SK-N-SH (cell line): ENCODE data around the gene SLC5A1. TPM values are rescaled to one million over a fixed set of nuclear protein-coding genes. Genes with fewer than 3 reads are reported as not detected.

Experiments
- CTCF ChIA-PET: fragments of 300-600, 350-600 bp; formaldehyde crosslinking; extraction: SDS; loops from one replicate; lab custom pipeline; 2021; lab: Yijun Ruan, JAX
- POLR2A ChIA-PET: fragments of 350-600 bp; sonication (Branson Sonifier 250); formaldehyde crosslinking; extraction: SDS; loops from one replicate; lab custom pipeline; 2020; ENCODE audit warnings: antibody characterized with exemption, inconsistent platforms; lab: Yijun Ruan, JAX
- DNase-seq: peaks from one replicate; pipeline ENCODE4 v3.0.0; 2012
- H2AFZ ChIP-seq: fragments of 200-600 bp; sonication (generic); 2 replicates; pipeline ENCODE4 v1.8.1; 2016; ENCODE audit warnings: antibody characterized with exemption, mild to moderate bottlenecking, low read depth
- H3F3A ChIP-seq: fragments of 200-600 bp; sonication (generic); replicated peaks from 2 replicates; pipeline ENCODE3; 2016; ENCODE audit warnings: antibody characterized with exemption, mild to moderate bottlenecking; ENCODE audit not compliant: insufficient read depth
- H3K27ac ChIP-seq, 2 experiments: fragments of 200-500 bp in 1 of 2; fragments of 200-600 bp in 1 of 2; sonication (Bioruptor generic) in 1 of 2; sonication (generic), shearing (Covaris generic) in 1 of 2; 2 replicates each; pipeline versions ENCODE4 v1.5.1 to v1.6.1; 2014 to 2016; ENCODE audit warnings: low read depth in 2 of 2, inconsistent platforms in 1 of 2, low read length in 1 of 2, mild to moderate bottlenecking in 1 of 2, mixed read lengths in 1 of 2
- H3K27me3 ChIP-seq: fragments of 200-600 bp; sonication (generic), shearing (Covaris generic); 2 replicates; pipeline ENCODE4 v1.6.1; 2016; ENCODE audit warnings: mixed run types; ENCODE audit not compliant: insufficient read depth
- H3K36me3 ChIP-seq, 2 experiments: fragments of 200-500 bp in 1 of 2; fragments of 200-600 bp in 1 of 2; sonication (Bioruptor generic) in 1 of 2; sonication (generic) in 1 of 2; replicated peaks in 1 of 2; 2 replicates each; pipeline versions ENCODE3 to v1.5.1; 2014 to 2016; ENCODE audit warnings: low read length in 1 of 2, mild to moderate bottlenecking in 1 of 2; ENCODE audit not compliant: insufficient read depth in 2 of 2, control insufficient read depth in 1 of 2
- H3K4me1 ChIP-seq, 2 experiments: fragments of 200-500 bp in 1 of 2; fragments of 200-600 bp in 1 of 2; sonication (Bioruptor generic) in 1 of 2; sonication (generic), shearing (Covaris generic) in 1 of 2; 2 replicates each; pipeline versions ENCODE4 v1.5.1 to v1.6.1; 2014 to 2016; ENCODE audit warnings: low read depth in 1 of 2, low read length in 1 of 2, mixed run types in 1 of 2; ENCODE audit not compliant: insufficient read depth in 2 of 2, control insufficient read depth in 1 of 2
- H3K4me2 ChIP-seq: fragments of 200-600 bp; sonication (generic), shearing (Covaris generic); 2 replicates; pipeline ENCODE4 v1.6.1; 2017; ENCODE audit warnings: mixed run types
- H3K4me3 ChIP-seq, 2 experiments: fragments of 200-500 bp in 1 of 2; fragments of 200-600 bp in 1 of 2; sonication (Bioruptor generic) in 1 of 2; sonication (generic), shearing (Covaris generic) in 1 of 2; 2 replicates each; pipeline versions ENCODE4 v1.5.1 to v1.8.1; 2014 to 2016; ENCODE audit warnings: low read depth in 2 of 2, inconsistent platforms in 1 of 2, low read length in 1 of 2, mild to moderate bottlenecking in 1 of 2, mixed read lengths in 1 of 2, moderate library complexity in 1 of 2
- H3K79me2 ChIP-seq: fragments of 200-600 bp; sonication (generic); 2 replicates; pipeline ENCODE4 v1.8.1; 2017; ENCODE audit warnings: mild to moderate bottlenecking; ENCODE audit not compliant: insufficient read depth
- H3K9ac ChIP-seq: fragments of 200-600 bp; sonication (generic); 2 replicates; pipeline ENCODE4 v1.6.1; 2017; ENCODE audit warnings: mixed run types
- H3K9me2 ChIP-seq: fragments of 200-600 bp; sonication (generic); 2 replicates; pipeline ENCODE4 v1.6.1; 2017; ENCODE audit warnings: mixed run types
- H3K9me3 ChIP-seq: fragments of 200-600 bp; sonication (generic); 2 replicates; pipeline ENCODE4 v1.6.1; 2017; ENCODE audit warnings: mixed run types, mild to moderate bottlenecking, moderate library complexity
- H4K20me1 ChIP-seq: fragments of 200-600 bp; sonication (generic); 2 replicates; pipeline ENCODE4 v1.6.1; 2017; ENCODE audit warnings: mild to moderate bottlenecking, mixed run types; ENCODE audit not compliant: insufficient read depth
- CHD2 ChIP-seq: fragments of 150-350 bp; IDR thresholded peaks from 2 replicates; pipeline ENCODE4 v1.6.1; 2018; ENCODE audit warnings: low read length; ENCODE audit not compliant: partially characterized antibody
- ELF1 ChIP-seq: IDR thresholded peaks from 2 replicates; pipeline ENCODE4 v1.4.0; 2012
- EP300 ChIP-seq, 2 experiments: IDR thresholded peaks; 2 replicates each; pipeline versions ENCODE4 v1.4.0 to v1.6.1; 2012; ENCODE audit warnings: borderline replicate concordance in 1 of 2, low read depth in 1 of 2, low read length in 1 of 2
- EZH2phosphoT487 ChIP-seq: fragments of 200-600 bp; sonication (generic); IDR thresholded peaks from 2 replicates; pipeline ENCODE4 v1.6.1; 2017; ENCODE audit warnings: low read depth, mixed run types, mild to moderate bottlenecking, antibody characterized with exemption, moderate library complexity, borderline replicate concordance
- FOXJ3 ChIP-seq: sonication (generic); formaldehyde crosslinking; IDR thresholded peaks from 2 replicates; pipeline ENCODE4 v1.5.1; 2020; ENCODE audit warnings: mild to moderate bottlenecking, missing genetic modification reagents
- GABPA ChIP-seq: IDR thresholded peaks from 2 replicates; pipeline ENCODE4 v1.4.0; 2012; ENCODE audit warnings: low read depth, mild to moderate bottlenecking
- GATA2 ChIP-seq: sonication (generic); formaldehyde crosslinking; IDR thresholded peaks from 2 replicates; pipeline ENCODE4 v1.5.0; 2020; ENCODE audit warnings: mild to moderate bottlenecking, missing genetic modification reagents
- JUND ChIP-seq: IDR thresholded peaks from 2 replicates; pipeline ENCODE4 v1.4.0; 2012
- MEF2A ChIP-seq: IDR thresholded peaks from 2 replicates; pipeline ENCODE4 v1.4.0; 2012; ENCODE audit warnings: low read depth, borderline replicate concordance
- NFIC ChIP-seq: IDR thresholded peaks from 2 replicates; pipeline ENCODE4 v1.4.0; 2012; ENCODE audit warnings: borderline replicate concordance
- POLR2AphosphoS5 ChIP-seq: IDR thresholded peaks from 2 replicates; pipeline ENCODE4 v1.6.1; 2012; ENCODE audit warnings: low read depth, low read length
- RAD21 ChIP-seq: IDR thresholded peaks from 2 replicates; pipeline ENCODE4 v1.6.1; 2012; ENCODE audit warnings: mild to moderate bottlenecking, low read length
- RCOR1 ChIP-seq: fragments of 150-350 bp; IDR thresholded peaks from 2 replicates; pipeline ENCODE4 v1.6.1; 2017; ENCODE audit warnings: antibody characterized with exemption, low read length
- RFX5 ChIP-seq: IDR thresholded peaks from 2 replicates; pipeline ENCODE4 v1.6.1; 2012; ENCODE audit warnings: mild to moderate bottlenecking, improper control_type of control experiment, low read length
- RXRA ChIP-seq: IDR thresholded peaks from 2 replicates; pipeline ENCODE4 v1.4.0; 2012; ENCODE audit warnings: low read depth, mild to moderate bottlenecking, borderline replicate concordance
- SIN3A ChIP-seq: IDR thresholded peaks from 2 replicates; pipeline ENCODE4 v1.6.1; 2012; ENCODE audit warnings: low read depth, mild to moderate bottlenecking, low read length, moderate library complexity, borderline replicate concordance
- SMC3 ChIP-seq: IDR thresholded peaks from 2 replicates; pipeline ENCODE4 v1.6.1; 2012; ENCODE audit warnings: low read depth, low read length, improper control_type of control experiment
- TAF1 ChIP-seq: IDR thresholded peaks from 2 replicates; pipeline ENCODE4 v1.6.1; 2012; ENCODE audit warnings: low read depth, mild to moderate bottlenecking, low read length, moderate library complexity, borderline replicate concordance
- TCF12 ChIP-seq: IDR thresholded peaks from 2 replicates; pipeline ENCODE4 v1.4.0; 2012
- TEAD4 ChIP-seq: IDR thresholded peaks from 2 replicates; pipeline ENCODE4 v1.4.0; 2012; ENCODE audit warnings: mild to moderate bottlenecking, borderline replicate concordance; ENCODE audit not compliant: insufficient read depth
- WGBS: methylation state at CpG from one replicate; pipeline ENCODE4 v1.1.6; 2017; ENCODE audit warnings: low lambda C conversion rate; 5-methylcytosine and 5-hydroxymethylcytosine counted together
- polyA plus RNA-seq, 3 experiments: library from polyadenylated mRNA; depleted of rRNA; stranded (reverse); fragments of >200 nt; gene quantifications; 2 replicates each; pipeline ENCODE4 v1.2.3, GENCODE V29; 2012
- TF ChIP-seq, protein P1 (sequence below): fragments of 200-600 bp; sonication (generic); IDR thresholded peaks from 2 replicates; pipeline ENCODE4 v1.6.1; 2017; ENCODE audit warnings: antibody characterized with exemption, mild to moderate bottlenecking, moderate library complexity
- TF ChIP-seq, protein P2 (sequence below): IDR thresholded peaks from 2 replicates; pipeline ENCODE4 v1.4.0; 2012; ENCODE audit warnings: low read depth, borderline replicate concordance
- TF ChIP-seq, protein P3 (sequence below): IDR thresholded peaks from 2 replicates; pipeline ENCODE4 v1.4.0; 2012; ENCODE audit warnings: low read depth

Gene SLC5A1
- polyA plus RNA-seq, 1 of the 3 experiments (the other 2 are of a cell fraction), result not detected

DNA sequence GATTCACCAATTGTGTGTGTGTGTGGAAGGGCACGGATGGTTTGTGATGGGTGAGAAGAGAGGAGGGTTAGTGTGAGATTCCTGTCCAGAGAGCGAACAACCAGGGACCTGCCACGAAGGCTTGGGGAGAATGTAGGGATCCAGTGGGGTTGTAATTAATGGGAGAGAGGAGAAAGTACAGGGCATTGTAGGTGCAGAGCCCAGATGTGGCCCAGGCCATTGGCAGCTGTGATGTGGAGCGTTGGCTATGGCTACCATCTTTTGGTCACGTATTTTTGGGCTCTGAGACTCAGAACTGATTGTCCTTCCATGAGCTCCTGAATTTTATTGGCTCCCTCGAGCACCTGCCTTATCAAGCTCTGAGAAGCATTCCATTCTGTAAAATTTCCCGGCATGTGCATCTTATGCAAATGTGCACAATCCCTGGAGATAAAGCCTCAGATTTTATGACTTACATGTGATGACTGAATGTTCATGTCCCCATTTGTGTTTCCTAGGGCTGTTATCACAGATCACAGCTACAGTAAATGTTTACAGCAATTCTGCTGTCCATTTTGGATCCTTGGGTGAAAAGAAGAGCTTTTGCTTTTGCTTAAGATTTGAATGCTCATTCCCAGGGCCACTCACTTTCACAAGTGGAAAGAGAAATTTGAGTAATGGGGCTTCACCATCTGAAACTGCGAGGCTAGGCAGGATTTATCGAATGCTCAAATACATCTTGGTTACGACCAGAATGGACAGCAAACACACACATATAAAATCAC lies 33.1 kb downstream of the SLC5A1 start:
- Histone ChIP-seq H3K9me3 (no peaks in the 10 kb centered on the region), H3K27ac (no peak overlapping the region), H3K9ac (no peak overlapping the region), H3K4me3 (no peak overlapping the region), H3K4me2 (no peak overlapping the region), H3K4me1 (no peaks in the 10 kb centered on the region), H3K36me3 (no peaks in the 10 kb centered on the region), H3K27me3 (peaks cover 6% of the 10 kb centered on the region; the same call in 1 of the 2 replicates), H3K9me2 (no peaks in the 10 kb centered on the region), H3K79me2 (no peaks in the 10 kb centered on the region), H3F3A (no peaks in the 10 kb centered on the region), H4K20me1 (no peaks in the 10 kb centered on the region), H2AFZ (no peak overlapping the region)
- POLR2A ChIA-PET, result no interaction called here
- WGBS, result 60% methylated on average over 10 of the region's 10 CpGs
- CTCF ChIA-PET, result interaction anchor here (1.4 to 3.6 kb wide), 3 partner anchors 99 to 106 kb away, joined by 7 to 23 read pairs (median 12); no protein-coding TSS in a partner anchor
- DNase-seq, result no peak
- TF ChIP-seq EP300 (IDR thresholded peaks at IDR 0.05; ENCODE audit: borderline replicate concordance in 1 of 2, low read depth in 1 of 2, low read length in 1 of 2), result no peak
- TF ChIP-seq, protein P1, sequence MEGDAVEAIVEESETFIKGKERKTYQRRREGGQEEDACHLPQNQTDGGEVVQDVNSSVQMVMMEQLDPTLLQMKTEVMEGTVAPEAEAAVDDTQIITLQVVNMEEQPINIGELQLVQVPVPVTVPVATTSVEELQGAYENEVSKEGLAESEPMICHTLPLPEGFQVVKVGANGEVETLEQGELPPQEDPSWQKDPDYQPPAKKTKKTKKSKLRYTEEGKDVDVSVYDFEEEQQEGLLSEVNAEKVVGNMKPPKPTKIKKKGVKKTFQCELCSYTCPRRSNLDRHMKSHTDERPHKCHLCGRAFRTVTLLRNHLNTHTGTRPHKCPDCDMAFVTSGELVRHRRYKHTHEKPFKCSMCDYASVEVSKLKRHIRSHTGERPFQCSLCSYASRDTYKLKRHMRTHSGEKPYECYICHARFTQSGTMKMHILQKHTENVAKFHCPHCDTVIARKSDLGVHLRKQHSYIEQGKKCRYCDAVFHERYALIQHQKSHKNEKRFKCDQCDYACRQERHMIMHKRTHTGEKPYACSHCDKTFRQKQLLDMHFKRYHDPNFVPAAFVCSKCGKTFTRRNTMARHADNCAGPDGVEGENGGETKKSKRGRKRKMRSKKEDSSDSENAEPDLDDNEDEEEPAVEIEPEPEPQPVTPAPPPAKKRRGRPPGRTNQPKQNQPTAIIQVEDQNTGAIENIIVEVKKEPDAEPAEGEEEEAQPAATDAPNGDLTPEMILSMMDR, result no peak
- no peak for TF ChIP-seq CHD2
- no peak for TF ChIP-seq SIN3A
- no peak for TF ChIP-seq RXRA
- TF ChIP-seq TEAD4, result no peak
- no peak for TF ChIP-seq POLR2AphosphoS5
- TF ChIP-seq RFX5, result no peak
- no peak for TF ChIP-seq NFIC
- TF ChIP-seq, protein P2, sequence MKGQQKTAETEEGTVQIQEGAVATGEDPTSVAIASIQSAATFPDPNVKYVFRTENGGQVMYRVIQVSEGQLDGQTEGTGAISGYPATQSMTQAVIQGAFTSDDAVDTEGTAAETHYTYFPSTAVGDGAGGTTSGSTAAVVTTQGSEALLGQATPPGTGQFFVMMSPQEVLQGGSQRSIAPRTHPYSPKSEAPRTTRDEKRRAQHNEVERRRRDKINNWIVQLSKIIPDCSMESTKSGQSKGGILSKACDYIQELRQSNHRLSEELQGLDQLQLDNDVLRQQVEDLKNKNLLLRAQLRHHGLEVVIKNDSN, result no peak
- TF ChIP-seq GABPA, result no peak
- TF ChIP-seq RCOR1, result no peak

DNA sequence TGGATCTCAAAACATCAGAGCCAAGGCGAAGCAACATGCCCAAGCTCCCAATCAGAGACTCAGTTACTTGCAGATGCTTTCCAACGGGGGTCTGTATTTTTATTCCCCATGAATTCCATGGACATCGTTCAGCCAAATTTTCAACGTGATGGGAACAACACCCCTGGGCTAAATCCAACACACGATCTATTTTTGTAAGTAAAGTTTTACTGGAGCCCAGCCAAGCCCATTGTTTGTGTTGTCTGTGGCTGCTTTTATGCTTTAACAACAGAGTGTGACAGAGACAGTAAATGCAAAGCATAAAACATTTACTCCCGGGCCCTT lies 33.7 kb downstream of the SLC5A1 start:
- Histone ChIP-seq H3K9me3 (no peaks in the 10 kb centered on the region), H4K20me1 (no peaks in the 10 kb centered on the region), H3K4me1 (no peaks in the 10 kb centered on the region), H3K27me3 (peaks cover 6% of the 10 kb centered on the region; the same call in 1 of the 2 replicates), H2AFZ (no peak overlapping the region)
- CTCF ChIA-PET, result interaction anchor here (1.4 to 3.6 kb wide), 3 partner anchors 99 to 106 kb away, joined by 7 to 23 read pairs (median 12); no protein-coding TSS in a partner anchor
- no peak for DNase-seq
- TF ChIP-seq TAF1, result no peak
- TF ChIP-seq FOXJ3 (CRISPR knock-in tag), result no peak
- TF ChIP-seq SMC3, result no peak
- TF ChIP-seq MEF2A, result no peak
- no peak for TF ChIP-seq ELF1
- no peak for TF ChIP-seq TCF12
- TF ChIP-seq NFIC, result no peak
- no peak for TF ChIP-seq RAD21
- TF ChIP-seq JUND, result no peak
- TF ChIP-seq, protein P3, sequence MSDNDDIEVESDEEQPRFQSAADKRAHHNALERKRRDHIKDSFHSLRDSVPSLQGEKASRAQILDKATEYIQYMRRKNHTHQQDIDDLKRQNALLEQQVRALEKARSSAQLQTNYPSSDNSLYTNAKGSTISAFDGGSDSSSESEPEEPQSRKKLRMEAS, result no peak
- no peak for TF ChIP-seq GATA2 (CRISPR knock-in tag)
- no peak for TF ChIP-seq EZH2phosphoT487
- no peak for TF ChIP-seq SIN3A
- TF ChIP-seq, all 33 proteins: peak for 0
- Histone ChIP-seq H3K4me3 (no peak overlapping the region), H3F3A (no peaks in the 10 kb centered on the region), H3K9ac (no peak overlapping the region), H3K9me2 (no peaks in the 10 kb centered on the region), H3K36me3 (no peaks in the 10 kb centered on the region), H3K27ac (no peak overlapping the region), H3K4me2 (no peak overlapping the region), H3K79me2 (no peaks in the 10 kb centered on the region)
- WGBS, result 25% methylated on average over 6 of the region's 6 CpGs
- POLR2A ChIA-PET, result no interaction called here
